HG03045 (cell line): ENCODE measurements around the gene TMTC2.

Experiments
- ATAC-seq: cut with Tn5 transposase; IDR thresholded peaks from one replicate; pipeline ENCODE4 v1.9.1; 2021; ENCODE audit warnings: mild to moderate bottlenecking, moderate library complexity; ENCODE audit not compliant: unreplicated experiment

The TMTC2 gene

DNA sequence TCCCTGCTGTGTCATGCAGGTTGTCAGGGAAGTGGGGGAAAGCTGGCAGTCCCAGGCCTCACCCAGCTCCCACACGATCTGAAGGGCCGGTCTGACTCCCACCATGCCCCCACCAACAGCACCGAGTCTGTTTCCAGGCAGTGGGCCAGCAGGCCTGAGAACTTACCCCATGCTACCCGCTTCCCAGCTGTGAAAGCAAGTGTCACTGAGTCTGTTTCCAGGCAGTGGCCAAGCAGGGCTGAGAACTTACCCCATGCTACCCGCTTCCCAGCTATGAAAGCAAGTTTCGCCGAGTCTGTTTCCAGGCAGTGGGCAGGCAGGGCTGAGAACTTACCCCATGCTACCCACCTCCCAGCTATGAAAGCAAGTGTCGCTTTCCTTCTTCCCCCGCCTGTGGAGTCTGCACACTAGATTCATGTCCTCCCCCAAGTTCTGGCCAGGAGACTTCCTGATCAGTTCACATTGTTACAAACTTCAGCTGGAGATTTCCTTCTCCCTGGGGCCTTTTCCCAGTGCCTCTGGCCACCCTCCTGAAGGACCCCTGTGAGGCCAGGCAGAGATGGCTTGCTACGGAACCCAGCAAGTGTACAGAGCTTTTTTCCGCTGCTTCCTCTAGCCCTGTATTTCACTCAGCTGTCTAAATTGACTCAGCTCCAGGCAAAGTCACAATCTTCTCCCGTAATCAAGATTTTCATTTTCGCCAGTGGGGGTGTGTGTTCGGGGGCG is 435.4 kb downstream of the TMTC2 start:
- no peak for ATAC-seq

DNA sequence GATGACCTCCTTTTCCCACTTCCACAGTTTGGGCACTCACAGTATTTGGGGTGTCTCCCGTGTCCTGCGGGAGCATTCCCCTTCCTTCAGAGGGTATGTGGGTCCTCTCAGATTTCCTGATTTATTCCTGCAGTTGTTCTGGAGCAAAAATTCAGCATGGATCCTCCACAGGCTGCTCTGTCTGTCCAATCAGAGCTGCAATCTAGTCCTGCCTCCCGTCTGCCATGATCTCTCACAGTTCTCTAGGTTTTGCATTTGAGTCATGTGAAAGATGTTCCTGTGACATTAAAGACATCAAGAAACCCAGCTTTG is 435.9 kb downstream of the TMTC2 start:
- ATAC-seq: no peak

DNA sequence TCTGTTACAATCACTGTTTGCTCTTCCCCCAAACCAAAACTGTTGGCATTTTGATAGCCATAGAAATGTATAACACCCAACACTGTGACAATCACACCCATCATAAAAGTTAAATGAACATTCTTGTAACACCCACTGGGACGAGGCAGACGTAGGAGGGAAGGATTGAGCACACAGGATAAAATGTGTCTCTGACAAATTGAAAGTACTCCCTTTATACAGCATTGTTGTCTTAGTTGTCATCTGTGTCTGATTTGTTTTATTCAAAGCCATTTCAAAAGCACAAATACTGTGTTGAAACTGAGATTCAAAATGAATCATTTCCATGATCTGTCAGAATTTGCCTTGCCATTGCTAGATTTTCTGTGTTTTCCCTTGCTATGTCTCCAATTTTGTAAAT is 436.3 kb downstream of the TMTC2 start:
- ATAC-seq: no peak

- ATAC-seq: no peak
These were observed 441.8 kb downstream of the TMTC2 start for GRCh38 chr12:83128540-83128939.

GRCh38 chr12:83130178-83130577 is 443.5 kb downstream of the TMTC2 start:
- no peak for ATAC-seq

DNA sequence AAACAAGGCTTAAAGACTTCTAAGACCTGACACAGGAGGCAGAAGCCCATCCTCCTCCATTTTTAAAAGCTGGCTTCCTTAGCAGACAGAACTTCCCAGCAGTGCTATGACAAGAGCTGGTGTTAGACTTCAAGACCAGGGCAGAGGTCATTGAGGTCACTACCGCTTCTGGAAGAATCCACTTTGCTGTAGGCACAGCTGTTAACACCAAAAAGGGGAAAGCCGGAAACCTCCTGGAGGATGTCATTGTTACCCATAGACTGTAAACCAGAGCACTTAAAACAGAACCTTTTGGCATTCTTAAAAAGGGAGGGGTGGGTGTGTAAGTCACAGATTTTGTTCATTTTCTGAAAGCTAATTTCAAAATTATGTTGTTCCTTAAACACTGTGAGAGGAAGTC is 445.7 kb downstream of the TMTC2 start:
- no peak for ATAC-seq

GRCh38 chr12:83136411-83136810 is 449.7 kb downstream of the TMTC2 start:
- no peak for ATAC-seq

GRCh38 chr12:83140135-83140534 is 453.4 kb downstream of the TMTC2 start:
- ATAC-seq: no peak

- no peak for ATAC-seq
These were observed 454.8 kb downstream of the TMTC2 start for GRCh38 chr12:83141460-83141994.

DNA sequence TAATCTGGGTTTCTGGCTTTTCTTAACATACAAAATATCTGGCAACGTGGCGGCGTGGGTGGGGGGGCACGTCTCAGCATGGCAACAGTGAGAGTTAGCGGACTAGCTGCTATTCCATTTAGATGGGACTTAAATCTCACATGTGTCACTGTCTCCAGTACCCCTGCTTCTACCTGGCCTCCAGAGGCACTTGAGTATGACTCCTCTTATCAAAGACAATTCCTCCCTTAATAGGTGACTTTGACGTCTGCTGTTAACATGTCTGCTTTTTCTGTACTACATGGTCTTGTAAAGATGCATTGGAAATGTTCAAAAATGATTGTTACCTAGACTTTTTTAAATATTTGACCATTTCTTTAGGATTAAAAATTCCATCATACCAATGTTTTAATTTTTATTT is 456.2 kb downstream of the TMTC2 start:
- no peak for ATAC-seq

GRCh38 chr12:83143950-83144349 is 457.2 kb downstream of the TMTC2 start:
- ATAC-seq: no peak

DNA sequence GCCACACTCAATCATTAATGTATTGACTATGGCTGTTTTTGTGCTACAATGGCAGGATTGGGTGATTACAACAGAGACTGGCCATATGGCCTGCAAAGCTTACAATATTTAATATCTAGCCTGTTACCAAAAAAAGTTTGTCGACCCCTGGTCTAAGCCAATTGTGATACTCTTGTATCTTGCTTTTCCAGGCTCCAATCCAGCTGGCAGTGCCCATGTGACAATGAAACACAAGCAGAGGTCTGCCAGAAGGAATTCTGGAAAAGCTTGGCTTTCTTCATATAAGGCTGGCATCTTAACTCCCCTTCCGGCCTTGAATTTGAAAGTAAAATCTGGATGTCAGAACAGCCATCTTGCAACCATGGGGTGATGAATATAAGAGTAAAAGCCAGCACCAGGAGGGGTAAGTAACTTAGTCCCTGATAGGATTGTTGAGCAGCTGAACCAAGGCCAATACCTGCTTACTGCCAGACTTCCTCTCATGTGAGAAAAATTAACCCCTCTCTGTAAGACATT is 458.7 kb downstream of the TMTC2 start:
- no peak for ATAC-seq

- no peak for ATAC-seq
These were observed 460.6 kb downstream of the TMTC2 start for GRCh38 chr12:83147341-83147740.

- no peak for ATAC-seq
These were observed 463.3 kb downstream of the TMTC2 start for GRCh38 chr12:83149987-83150386.

GRCh38 chr12:83150465-83151189 is 463.9 kb downstream of the TMTC2 start:
- ATAC-seq: no peak

- ATAC-seq: no peak
These were observed 466.5 kb downstream of the TMTC2 start for GRCh38 chr12:83153177-83153576.

- ATAC-seq: no peak
These were observed 470.1 kb downstream of the TMTC2 start for GRCh38 chr12:83156815-83157214.

DNA sequence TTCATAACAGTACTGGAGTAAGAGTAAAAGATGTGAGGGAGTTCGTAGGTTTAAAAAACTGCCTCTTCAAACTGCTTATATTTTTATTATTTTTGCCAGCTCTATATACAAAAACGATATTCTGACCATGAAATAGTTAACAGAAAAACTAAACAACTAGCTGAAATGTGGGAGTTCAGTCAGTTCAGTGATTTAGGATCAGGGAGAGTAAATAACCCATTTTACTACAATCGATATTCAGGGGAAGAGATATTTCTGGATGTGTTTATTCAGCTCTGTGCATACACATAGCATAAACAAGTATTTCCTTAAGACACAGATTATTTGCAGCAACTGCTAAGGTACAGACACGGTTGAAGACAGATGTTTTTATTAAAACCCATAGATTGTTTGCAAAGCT is 470.9 kb downstream of the TMTC2 start:
- no peak for ATAC-seq

- no peak for ATAC-seq
These were observed 472.0 kb downstream of the TMTC2 start for GRCh38 chr12:83158613-83159207.

DNA sequence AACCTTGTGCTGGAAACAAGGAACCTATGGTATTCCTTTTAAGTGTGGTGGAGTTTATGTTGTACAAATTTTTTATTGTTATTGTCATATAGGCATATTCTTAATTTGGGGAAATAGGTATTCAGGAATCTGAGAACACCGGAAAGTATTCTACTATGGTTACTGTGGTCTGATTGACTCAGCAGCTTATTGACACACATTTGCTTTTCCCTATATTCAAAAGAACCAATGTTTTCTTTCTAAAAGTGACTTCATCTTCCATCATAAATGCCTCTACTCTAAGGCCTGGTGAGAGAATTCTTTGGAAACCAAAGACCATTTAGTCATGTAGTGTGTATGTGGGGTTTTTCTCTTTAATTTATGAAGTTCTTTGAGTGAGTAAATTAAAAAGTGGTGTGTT is 474.8 kb downstream of the TMTC2 start:
- no peak for ATAC-seq

GRCh38 chr12:83168751-83169150 is 482.0 kb downstream of the TMTC2 start:
- ATAC-seq: no peak

- ATAC-seq: no peak
These were observed 485.7 kb downstream of the TMTC2 start for GRCh38 chr12:83172441-83172840.
